CD4-positive, alpha-beta T cell treated with Interleukin-15 for 4 hours (primary cell): ENCODE results near the gene SMYD4.
"Not testable (repeated sequence)": the region's sequence is repeated elsewhere in the genome, so short reads cannot be mapped to it uniquely, and the experiment has no call there.

Experiments used
- DNase-seq: peaks from one replicate; pipeline ENCODE4 v3.0.0-alpha.2; 2020; ENCODE audit warnings: low spot score

The SMYD4 gene, protein sequence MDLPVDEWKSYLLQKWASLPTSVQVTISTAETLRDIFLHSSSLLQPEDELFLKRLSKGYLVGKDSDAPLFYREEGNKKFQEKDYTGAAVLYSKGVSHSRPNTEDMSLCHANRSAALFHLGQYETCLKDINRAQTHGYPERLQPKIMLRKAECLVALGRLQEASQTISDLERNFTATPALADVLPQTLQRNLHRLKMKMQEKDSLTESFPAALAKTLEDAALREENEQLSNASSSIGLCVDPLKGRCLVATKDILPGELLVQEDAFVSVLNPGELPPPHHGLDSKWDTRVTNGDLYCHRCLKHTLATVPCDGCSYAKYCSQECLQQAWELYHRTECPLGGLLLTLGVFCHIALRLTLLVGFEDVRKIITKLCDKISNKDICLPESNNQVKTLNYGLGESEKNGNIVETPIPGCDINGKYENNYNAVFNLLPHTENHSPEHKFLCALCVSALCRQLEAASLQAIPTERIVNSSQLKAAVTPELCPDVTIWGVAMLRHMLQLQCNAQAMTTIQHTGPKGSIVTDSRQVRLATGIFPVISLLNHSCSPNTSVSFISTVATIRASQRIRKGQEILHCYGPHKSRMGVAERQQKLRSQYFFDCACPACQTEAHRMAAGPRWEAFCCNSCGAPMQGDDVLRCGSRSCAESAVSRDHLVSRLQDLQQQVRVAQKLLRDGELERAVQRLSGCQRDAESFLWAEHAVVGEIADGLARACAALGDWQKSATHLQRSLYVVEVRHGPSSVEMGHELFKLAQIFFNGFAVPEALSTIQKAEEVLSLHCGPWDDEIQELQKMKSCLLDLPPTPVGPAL

GRCh38 chr17:1829592-1830257, at the start of gene SMYD4, which contains the start of gene RPA1:
TSS of gene SMYD4 (minus strand) at chr17:1829902. CDS start at chr17:1827994, 1,908 bp downstream.
TSS of gene RPA1 (plus strand) at chr17:1830005. CDS start at chr17:1830094, 89 bp downstream.
- DNase-seq, result peak; percentile 85

DNA sequence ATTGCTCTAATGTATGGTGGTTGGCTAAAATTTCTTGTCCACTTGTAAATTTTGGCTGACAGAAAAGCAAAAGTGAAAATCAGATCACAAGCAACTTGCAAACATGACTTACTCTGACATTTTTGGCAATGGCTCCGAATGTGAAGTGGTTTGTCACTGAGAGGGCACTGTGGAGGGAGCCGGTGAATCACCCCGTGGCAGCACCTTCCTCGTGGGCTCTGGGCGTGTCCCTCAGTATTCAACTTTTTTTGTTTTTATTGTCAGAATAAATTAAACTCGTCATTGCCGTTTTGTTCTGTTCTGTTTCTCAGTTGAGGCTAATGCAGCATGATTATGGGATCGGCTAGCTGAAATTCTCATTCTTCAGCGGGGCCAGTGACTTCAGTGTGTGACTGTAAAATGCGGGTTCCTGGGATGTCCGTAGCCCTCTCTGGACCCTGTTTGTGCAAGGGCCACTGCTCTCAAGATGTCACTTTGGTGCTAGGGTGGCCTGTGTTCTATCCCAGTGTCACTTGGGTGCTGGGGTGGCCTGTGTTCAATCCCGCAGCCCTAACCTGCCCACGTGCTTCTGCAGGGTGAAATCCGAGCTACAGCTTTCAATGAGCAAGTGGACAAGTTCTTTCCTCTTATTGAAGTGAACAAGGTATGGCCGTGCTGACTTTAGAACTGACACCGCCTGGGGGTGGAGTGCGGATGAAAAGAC, 48.9 kb upstream of the SMYD4 start:
- DNase-seq, result peak; percentile 49

GRCh38 chr17:1875597-1875996, 45.9 kb upstream of the SMYD4 start:
- DNase-seq, result no peak

GRCh38 chr17:1873418-1873817, 43.7 kb upstream of the SMYD4 start:
- DNase-seq, result peak; percentile 68

- no peak for DNase-seq
Measured at GRCh38 chr17:1872976-1873375, 43.3 kb upstream of the SMYD4 start.

DNA sequence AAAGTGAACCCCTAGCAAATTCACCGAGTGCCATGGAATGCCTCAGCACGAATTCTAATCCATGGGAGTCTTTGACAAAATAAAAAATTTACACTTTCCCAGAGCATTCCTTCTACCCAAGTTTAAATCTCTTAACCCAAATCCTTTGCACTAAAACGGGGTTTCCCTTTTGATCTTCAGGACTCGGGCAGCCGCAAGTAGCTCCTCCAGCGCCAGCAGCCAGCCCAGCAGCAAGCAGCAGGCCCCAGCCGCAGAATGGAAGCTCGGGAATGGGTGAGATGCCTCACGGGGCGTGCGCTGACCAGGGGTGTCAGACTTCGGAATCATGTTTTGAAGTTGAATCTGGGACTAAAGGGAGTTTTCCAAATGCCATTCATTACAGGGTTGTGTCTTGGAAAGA, 42.6 kb upstream of the SMYD4 start:
- DNase-seq, result no peak

- peak; percentile 76 for DNase-seq
Measured at GRCh38 chr17:1871756-1872155, 42.1 kb upstream of the SMYD4 start.

DNA sequence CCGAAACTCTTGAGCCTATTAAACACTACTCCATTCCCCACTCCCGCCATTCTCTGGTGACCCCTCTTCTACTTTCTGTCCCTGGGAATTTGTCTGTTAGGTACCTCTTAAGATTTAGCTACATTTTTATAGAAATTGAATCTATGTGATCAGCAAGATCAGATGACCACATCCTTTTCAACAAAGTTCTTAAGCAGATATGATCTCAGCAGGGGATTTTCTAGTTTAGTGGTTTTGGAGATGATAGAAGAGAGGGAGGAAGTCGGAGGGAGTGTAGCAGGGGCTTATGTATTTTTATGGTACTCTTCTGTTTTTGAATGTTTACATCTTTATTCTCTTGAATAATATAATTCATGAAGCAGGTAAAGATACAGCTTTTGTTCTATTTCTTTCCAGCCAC, 40.9 kb upstream of the SMYD4 start:
- peak; percentile 67 for DNase-seq

GRCh38 chr17:1868090-1868489, 38.4 kb upstream of the SMYD4 start:
- no peak for DNase-seq

- no peak for DNase-seq
Measured at GRCh38 chr17:1867307-1867706, 37.6 kb upstream of the SMYD4 start.

DNA sequence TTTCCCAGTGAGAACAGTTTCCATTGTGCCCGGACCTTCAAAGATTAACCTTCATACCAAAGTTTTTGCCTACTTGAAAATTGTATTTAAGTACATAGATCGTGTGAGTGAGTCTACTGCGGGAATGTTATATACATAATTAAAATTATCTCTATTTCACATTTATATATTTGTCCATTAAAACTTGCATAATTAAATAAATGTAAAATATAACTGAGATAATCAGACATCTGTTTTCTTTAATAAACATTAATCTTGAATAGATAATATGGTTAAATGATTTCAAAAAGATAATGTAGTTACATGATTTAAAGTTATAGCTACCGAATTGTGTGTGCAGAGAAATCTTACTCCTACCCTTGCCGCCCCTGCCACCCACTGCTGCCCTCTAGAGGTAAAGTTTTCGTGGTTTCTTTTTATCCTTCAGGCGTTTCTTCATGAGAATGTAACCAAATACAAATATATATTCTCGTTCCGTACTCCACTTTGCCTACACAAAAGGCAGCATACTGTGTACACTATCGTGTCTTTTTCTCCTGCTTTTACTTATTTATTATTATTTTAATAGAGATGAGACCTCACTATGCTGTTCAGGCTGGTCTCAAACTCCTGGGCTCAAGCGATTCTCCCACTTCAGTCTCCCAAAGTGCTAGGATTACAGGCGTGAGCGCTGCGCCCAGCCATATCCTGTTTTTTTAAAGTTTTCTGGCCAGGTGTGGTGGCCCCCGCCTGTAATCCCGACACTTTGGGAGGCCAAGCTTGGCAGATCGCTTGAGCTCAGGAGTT, 35.7 kb upstream of the SMYD4 start:
- peak; percentile 77 for DNase-seq

- DNase-seq, result no peak
Measured at GRCh38 chr17:1861391-1862010, 31.8 kb upstream of the SMYD4 start.

GRCh38 chr17:1860978-1861377, 31.3 kb upstream of the SMYD4 start:
- DNase-seq, result no peak

DNA sequence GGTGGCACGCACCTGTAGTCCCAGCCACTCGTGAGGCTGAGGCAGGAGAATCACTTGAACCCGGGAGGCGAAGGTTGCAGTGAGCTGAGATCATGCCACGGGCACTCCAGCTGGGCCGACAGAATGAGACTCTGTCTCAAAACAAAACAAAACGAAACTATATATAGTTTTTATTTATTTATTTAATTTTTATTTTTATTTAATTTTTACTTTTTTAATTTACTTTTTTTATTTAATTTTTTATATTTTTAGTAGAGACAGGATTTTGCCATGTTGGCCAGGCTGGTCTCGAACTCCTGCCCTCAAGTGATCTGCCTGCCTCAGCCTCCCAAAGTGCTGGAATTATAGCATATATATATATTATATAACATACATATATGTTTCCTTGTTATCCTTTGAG, 26.8 kb upstream of the SMYD4 start:
- DNase-seq, result not testable (repeated sequence)

DNA sequence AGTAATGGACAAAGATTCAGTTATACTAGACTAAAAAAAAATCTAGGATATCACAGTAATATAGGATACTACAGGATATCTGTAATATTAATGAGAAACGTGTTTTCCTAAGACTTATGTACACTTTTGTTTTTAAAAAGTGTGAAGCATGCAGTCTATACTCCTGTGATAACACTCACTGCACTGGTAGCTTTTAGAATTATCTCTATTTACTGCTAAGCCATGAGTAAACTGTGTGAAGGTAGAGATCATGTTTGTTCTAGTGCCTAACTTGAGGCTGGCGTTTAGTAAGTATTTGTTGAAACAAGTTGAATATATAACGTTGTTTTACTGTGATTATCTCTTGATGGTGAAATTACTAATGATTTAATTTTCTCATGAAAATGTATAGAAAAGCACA, 24.0 kb upstream of the SMYD4 start:
- no peak for DNase-seq

DNA sequence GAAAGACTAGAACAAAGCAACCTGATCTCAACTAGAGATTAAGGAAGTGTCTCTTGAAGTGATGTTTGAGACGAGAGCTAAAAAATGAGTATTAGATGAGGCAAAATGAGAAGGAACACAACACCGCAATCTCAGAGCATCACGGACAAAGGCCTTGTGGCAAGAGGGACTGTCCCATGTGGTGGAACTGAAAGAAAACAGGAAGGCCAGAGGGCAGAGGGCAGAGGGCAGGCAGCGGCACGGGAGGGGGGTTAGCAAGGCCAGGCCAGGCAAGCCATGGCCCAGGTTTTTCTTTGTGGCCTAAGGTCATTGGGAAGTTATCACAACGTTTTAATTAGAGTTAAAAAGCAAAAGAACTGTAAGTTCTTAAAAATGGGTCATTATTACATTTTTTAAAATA, 22.6 kb upstream of the SMYD4 start:
- DNase-seq, result no peak

DNA sequence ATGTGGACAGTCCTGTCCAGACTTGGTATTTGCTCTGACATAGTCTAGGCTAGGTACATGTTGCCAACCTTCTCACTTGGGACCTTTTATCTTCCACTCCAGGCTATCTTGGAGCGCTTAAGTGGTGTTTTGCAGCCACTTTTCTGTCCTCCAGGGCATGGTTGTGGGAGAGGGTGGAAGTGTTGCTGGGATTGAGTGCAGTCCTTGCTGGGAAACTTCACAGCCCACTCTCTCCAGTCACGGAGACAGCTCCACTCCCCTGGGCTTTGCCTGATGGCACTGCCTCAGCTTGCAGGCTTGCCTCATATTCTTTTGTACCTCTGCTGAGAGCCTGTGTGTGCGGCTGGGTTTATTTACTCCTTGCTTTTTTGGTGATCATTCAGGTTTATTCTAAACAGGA, 17.5 kb upstream of the SMYD4 start:
- no peak for DNase-seq

GRCh38 chr17:1843947-1844346, 14.2 kb upstream of the SMYD4 start:
- DNase-seq, result no peak

- no peak for DNase-seq
Measured at GRCh38 chr17:1839516-1839915, 9.8 kb upstream of the SMYD4 start.

- peak; percentile 36 for DNase-seq
Measured at GRCh38 chr17:1834380-1835149, 4.9 kb upstream of the SMYD4 start.
